Left cardiac atrium (tissue), 4 donors: ENCODE data around the gene EFNA2. TPM values are rescaled to one million over a fixed set of nuclear protein-coding genes. Genes with fewer than 3 reads are reported as not detected.
A peak's percentile ranks its signal among the peaks of the same experiment; 100 is the strongest.

Source experiments
- ATAC-seq, 2 donors: fragments of 200-7000 bp; cut with Tn5 transposase; one replicate each; pipeline ENCODE4 v1.9.1; 2020; ENCODE audit warnings: mild to moderate bottlenecking in 2 of 2, moderate library complexity in 2 of 2
- DNase-seq: peaks from one replicate; pipeline ENCODE4 v3.0.0-alpha.2; 2020
- intact Hi-C, 2 donors: fragments of 100-400 bp; cut with DNase I; formaldehyde crosslinking; loops; one replicate each; pipeline versions ENCODE4 v1.14.1 to v1.15.1; 2022 to 2023
- total RNA-seq, 2 donors: library from RNA; stranded (reverse); fragmentation: NEBNext Ultra II Directional; extraction: Animal tissue kit (Norgen Biotek cat#: 25700); gene quantifications; one replicate each; pipeline ENCODE4 v1.2.1, GENCODE V29; 2021
- donor health status: DM: no; HTN: yes; CAD: no.
- donor health status: DM: no; HTN: yes; CAD: no; lungs with severe emphysema.
- donor health status: DM: yes; HTN: yes; CAD: no.
- donor health status: Dilated cardiomyopathy.

Gene EFNA2
- total RNA-seq, 2 donors from 2014 or later = not detected

- no peak for ATAC-seq
- no peak for DNase-seq
- intact Hi-C loops = no loop called here
These were observed 27.5 kb upstream of the EFNA2 start for GRCh38 chr19:1258163-1258492.

DNA sequence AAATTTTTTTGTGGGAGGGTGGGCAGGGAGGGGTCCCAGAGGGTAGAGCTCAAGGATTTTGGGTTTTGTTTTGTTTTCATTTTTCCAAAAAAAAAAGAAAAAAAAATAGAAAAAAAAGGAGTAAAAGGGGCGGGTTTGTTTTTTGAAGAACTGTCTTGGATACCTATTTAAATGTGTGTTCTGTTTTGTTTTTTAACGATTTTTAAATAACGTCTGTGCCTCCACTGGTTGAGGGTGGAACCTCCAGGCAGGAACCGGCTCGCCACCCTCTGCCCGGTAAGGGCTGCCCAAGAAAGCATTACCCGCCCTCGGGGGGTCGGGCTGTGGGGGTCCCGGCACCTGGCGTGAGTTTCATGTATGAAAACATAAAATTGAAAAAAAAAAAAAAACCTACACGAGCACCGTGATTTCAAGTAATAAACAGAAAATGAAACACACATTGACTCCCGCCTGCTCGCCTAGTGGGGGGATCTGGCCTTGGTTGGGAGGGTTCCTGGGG lies 26.9 kb upstream of the EFNA2 start:
- intact Hi-C loops = no loop called here
- ATAC-seq = no peak

GRCh38 chr19:1259206-1259875 lies 26.3 kb upstream of the EFNA2 start:
- DNase-seq (peak; percentile 87), ATAC-seq (peak; percentile 7 to 11)
- intact Hi-C loops = no loop called here

More for the DNA sequence above, 26.9 kb upstream of the EFNA2 start:
- no peak for DNase-seq

DNA sequence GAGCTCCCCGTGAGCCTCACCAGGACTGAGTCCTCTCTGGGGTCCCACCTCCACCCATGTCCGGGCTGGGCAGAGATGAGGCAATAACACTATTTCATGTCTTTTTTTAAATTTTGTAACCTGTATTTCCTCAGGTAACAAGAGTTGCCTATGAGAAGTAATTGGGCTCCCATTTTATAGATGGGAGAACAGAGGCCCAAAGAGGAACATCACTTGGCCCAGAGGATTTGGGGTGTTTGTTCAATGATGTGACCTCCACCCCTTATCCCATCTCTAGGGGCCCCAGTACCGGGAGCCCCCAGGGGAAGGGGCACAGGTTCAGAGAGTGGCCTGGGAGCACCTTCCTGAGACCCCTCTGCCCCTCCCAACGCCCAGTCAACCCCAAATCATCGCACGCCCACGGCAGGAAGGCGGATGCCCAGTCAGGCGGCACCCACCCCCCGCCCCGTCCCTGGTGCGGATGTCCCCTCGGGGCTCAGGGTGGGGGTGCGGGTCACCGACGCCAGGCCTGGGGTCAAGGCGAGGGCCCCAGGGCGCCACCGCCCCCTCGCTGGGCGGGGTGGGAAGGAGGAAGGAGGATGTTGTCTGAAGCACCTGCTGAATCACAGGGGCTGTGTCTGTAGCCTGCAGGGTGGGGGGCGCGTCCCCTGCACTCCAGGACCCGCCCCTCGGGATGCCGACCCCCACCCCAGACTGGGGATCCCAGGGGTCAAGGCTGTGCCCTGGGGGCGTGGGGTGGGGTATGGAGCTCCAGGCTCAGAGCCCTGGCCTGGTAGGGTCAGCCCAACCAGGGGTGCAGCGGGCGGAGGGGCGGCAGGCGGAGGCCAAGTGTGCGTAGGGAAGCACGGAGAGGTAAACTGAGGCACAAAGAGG lies 25.6 kb upstream of the EFNA2 start:
- peak; percentile 61 for DNase-seq
- intact Hi-C loops = no loop called here
- peak; percentile 1 to 3 for ATAC-seq

GRCh38 chr19:1260749-1261537 lies 24.7 kb upstream of the EFNA2 start:
- intact Hi-C loops = no loop called here
- ATAC-seq (peak; percentile 81 to 91), DNase-seq (peak; percentile 97)

DNA sequence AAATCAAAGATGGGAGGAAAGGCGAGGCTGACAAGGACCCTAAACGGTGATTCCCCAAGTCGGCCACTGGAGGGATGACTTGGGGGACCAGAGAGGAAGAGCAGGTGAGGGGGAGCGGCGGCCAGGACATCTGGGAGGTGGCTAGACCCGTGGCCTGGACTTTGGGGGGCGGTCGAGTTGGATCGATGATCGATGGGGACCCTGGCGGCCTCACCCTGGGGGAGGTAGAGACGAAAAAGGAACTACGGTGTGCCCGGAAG lies 24.2 kb upstream of the EFNA2 start:
- DNase-seq (no peak), ATAC-seq (no peak)
- intact Hi-C loops = no loop called here

DNA sequence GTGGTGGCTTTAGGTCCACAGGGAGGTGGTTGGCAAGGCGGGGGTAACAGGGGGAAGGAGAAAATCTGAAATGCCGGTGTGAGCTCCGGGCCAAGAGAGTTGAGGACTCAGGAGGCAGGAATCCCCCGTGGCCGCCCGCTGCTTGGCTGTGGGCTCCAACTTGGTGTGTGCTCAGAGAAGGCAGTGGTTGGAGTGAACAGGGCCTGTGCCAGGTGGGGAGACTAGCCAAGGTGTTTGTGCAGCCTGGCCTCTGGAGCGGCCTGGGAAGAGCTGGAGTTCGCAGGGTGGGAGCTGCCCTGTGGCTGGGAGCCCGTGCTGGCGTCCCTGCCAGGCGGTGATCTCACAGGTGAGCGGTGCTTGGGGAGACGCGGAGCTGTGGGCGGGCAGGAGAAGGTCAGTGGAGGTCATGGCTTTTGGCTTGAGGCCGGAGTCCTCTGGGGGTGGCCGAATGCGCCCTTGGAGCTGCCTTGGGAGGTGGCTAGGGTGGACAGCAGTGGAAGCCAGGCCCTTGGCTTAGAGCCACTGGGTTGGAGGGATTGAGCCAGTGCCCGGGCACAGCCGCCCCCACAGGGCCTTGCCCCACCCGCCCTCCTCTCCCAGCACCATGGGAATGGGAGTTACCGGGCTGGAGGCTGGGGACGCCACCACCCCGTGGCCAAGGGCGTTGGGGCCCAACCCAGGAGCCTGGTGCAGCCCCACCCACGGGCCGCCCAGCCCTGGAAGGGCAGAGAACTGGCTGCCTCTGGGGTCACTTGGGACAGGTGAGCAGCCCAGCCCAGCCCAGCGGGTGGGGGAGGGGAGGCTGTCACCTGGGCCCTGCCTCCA lies 23.7 kb upstream of the EFNA2 start:
- ATAC-seq (peak; percentile 6 to 22), DNase-seq (no peak)
- intact Hi-C loops = no loop called here

- intact Hi-C loops = no loop called here
- DNase-seq (no peak), ATAC-seq (no peak)
These were observed 23.0 kb upstream of the EFNA2 start for GRCh38 chr19:1262623-1263123.

DNA sequence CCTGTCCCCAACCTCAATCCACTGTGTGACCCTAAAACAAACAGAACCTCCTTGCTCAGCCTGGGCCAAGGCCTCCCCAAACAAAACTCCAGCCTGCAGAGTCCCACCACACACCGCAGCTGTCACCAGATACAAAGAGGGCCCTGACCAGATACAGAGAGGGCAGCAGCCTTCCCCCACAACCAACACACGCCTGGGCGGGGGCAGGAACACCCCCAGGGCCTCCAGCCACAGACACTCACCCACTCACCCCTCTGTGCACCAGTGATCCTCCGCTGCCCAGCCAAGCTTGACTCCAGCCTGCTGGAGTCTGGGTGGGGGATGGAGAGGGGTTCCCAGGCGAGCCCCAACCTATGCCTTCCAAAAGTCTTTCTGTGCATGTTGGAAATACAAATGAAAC lies 22.5 kb upstream of the EFNA2 start:
- no peak for DNase-seq
- intact Hi-C loops = no loop called here
- no peak for ATAC-seq

GRCh38 chr19:1264801-1265614 lies 20.7 kb upstream of the EFNA2 start:
- DNase-seq (peak; percentile 84), ATAC-seq (peak in 1 of 2 donors; percentile 11)
- intact Hi-C loops = no loop called here

DNA sequence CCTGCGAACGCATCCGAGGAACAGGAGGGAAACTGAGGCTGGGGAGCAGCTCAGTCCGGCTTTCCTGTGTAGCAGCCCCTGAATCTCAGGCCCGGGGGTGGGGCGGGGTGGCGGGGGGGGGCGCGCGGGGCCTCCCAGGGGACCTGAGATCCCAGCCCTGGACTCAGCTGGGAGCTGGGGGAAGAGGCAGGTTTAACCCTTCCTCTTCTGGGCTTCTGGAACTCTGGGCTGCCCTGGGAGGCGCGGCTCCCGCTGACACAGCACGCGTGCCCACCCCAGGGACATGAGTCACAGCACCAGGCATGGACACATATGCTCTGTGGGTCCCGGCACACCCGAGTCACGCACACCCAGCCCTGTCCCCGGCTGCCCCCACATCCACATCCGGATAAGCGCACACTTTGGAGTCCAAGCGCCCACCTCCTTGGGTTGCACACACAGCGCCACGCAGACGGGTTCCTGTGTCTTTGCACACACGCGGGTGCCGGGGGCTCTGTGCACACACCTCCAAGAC lies 20.0 kb upstream of the EFNA2 start:
- ATAC-seq = peak in 1 of 2 donors; percentile 2
- peak; percentile 84 for DNase-seq
- intact Hi-C loops = loop anchor here in 1 of 2 donors (2.0 kb wide), 1 partner anchor 23 kb away; no protein-coding TSS in a partner anchor

- intact Hi-C loops = loop anchor here in 1 of 2 donors (2.0 kb wide), 1 partner anchor 24 kb away; no protein-coding TSS in a partner anchor
- peak; percentile 56 to 65 for ATAC-seq
- DNase-seq = peak; percentile 92
These were observed 19.4 kb upstream of the EFNA2 start for GRCh38 chr19:1266129-1266915.

DNA sequence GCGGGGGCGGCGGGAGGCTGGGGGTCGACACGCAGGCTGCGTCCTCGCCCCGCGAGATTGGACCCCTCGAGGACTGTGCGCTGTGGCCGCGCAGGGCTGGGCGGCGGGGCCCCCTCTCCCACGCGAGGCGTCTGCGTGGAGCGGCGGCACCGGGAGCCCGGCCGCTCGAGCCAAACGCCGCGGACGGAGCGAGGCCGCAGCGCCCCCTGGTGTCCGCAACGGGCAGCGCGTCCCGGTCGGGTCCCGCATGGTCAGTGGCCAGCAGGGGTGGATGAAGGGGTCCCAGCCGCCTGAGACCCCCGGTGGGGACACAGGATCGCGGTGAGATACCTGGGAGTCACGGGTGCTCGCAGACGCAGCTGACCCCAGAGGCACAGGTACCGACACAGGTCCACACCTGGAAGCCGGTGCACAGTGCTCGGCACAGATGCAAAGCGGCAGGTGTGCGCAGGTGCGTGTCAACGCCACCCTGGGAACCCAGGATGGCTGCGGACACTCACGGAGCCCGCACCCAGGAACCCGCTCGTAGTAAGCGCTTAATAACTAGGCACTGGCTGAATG lies 18.7 kb upstream of the EFNA2 start:
- intact Hi-C loops = loop anchor here (1.0 to 2.0 kb wide), 2 partner anchors 23 to 24 kb away; no protein-coding TSS in a partner anchor
- ATAC-seq (peak; percentile 20 to 31), DNase-seq (peak; percentile 77)

GRCh38 chr19:1267477-1268225 lies 18.0 kb upstream of the EFNA2 start:
- ATAC-seq = no peak
- DNase-seq = no peak
- intact Hi-C loops = loop anchor here (1.0 to 2.0 kb wide), 2 partner anchors 23 to 25 kb away; no protein-coding TSS in a partner anchor

DNA sequence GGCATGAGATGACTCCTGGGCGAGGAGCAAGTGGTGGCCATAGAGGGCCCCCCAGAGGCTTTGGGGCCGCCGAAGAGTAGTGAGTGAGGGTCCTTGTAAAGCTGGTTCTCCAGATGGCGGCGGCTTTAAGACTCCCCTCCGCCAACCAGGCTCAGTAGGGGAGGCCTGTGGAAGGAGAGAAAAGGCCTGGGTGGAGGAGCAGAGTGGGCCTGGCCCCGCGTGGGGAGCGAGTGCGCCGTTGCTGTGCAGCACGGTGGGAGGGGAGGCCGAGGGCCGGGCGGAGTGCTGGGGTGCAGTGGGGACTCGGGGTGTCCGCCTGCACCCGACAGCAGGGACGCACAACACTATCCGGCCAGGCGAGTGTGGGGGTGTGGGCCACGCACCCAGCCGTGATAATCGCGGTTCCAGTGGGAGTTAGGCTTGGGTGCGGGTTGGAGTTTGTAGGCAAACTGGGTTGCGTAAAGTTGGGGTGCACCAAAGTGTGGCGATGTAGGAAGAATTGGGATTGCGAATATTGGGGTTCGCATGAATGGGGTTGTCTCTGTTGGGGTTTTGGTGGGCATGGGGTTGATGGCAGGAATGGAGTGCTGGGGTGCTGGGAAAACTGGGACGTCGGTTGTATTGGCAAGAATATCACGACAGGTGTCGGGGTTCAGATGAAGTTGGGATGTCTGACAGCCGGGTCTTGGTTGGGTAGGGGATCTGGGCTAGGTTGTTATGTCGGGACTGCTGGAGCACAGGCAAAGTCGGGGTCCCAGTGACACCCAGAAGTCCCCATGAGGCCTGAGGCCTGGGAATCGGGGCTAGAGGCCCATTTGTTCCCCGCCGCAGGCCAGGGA lies 17.2 kb upstream of the EFNA2 start:
- intact Hi-C loops = no loop called here
- ATAC-seq (no peak), DNase-seq (no peak)
